SK-N-MC (cell line): ENCODE data around the gene KATNB1.
"Not testable (repeated sequence)": the region's sequence is repeated elsewhere in the genome, so short reads cannot be mapped to it uniquely, and the experiment has no call there.

Experiments
- DNase-seq: peaks from one replicate; pipeline ENCODE4 v3.0.0-alpha.2; 2011; ENCODE audit warnings: low read depth, low spot score
- H3K27ac ChIP-seq: fragments of 200-600 bp; sonication (generic); 2 replicates; pipeline ENCODE4 v1.5.1; 2016; ENCODE audit warnings: mixed run types
- H3K36me3 ChIP-seq: fragments of 200-600 bp; sonication (generic); 2 replicates; pipeline ENCODE4 v1.6.1; 2017; ENCODE audit warnings: antibody characterized with exemption, low read length, mixed read lengths; ENCODE audit not compliant: insufficient read depth
- H3K4me3 ChIP-seq: fragments of 200-600 bp; sonication (generic); 2 replicates; pipeline ENCODE4 v1.5.1; 2016
- H3K9ac ChIP-seq: fragments of 200-600 bp; sonication (generic); 2 replicates; pipeline ENCODE4 v1.8.0; 2017; ENCODE audit warnings: mixed run types, mixed read lengths; ENCODE audit not compliant: insufficient read length
- H3K9me3 ChIP-seq: fragments of 200-600 bp; sonication (generic); 2 replicates; pipeline ENCODE4 v1.6.1; 2017; ENCODE audit warnings: low read depth, mild to moderate bottlenecking, antibody characterized with exemption, low read length, moderate library complexity, mixed read lengths
- EZH2 ChIP-seq: fragments of 200-600 bp; sonication (generic); IDR thresholded peaks from one replicate; pipeline ENCODE4 v1.6.1; 2017; ENCODE audit warnings: antibody characterized with exemption
- FOXP2 ChIP-seq: optimal IDR thresholded peaks from 2 replicates; pipeline ENCODE3; 2011; ENCODE audit warnings: mild to moderate bottlenecking, moderate library complexity; ENCODE audit not compliant: insufficient read depth; ENCODE audit errors: extremely low read length, control extremely low read depth
- POLR2AphosphoS5 ChIP-seq: IDR thresholded peaks from 2 replicates; pipeline ENCODE4 v1.6.1; 2012; ENCODE audit warnings: mild to moderate bottlenecking, low read depth, low read length, borderline replicate concordance

KATNB1 gene

DNA sequence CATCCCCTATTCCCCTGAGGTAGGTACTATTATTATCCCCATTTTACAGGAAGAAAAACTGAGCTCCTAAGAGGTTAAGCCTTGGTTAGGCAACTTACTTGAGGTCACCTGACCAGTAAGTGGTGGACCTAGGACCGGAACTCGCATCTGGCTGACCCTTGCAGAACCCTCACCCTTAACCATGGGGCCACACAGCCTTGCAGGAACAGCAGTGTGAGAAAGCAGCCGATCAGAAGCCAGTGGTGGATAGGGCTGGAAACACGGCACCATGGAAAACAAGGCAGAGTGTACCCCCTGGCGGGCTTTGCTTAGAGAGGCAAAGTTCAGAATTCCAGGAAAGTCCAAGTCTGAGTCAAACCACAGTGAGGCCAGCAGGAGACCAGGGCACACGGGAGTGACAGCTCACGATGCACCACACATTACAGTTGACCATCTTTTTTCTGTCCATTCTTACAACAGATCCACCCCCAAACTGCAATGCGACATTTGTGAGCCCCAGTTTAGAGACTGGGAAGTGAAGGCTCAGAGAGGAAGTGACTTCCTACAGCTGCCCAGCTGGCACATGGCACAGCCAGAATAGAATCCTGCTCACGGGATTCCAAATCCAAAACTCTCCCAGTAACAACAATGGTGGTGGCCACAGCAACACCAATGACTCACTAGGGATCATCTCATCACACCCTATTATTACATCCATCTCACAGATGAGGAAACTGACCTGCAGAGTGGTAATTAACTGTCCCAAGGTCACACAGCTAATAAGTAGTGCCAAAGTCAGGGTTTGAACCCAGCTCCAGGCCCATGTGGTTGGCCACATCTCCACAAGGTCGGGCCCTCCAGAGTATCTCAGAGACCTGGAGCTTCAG, 46.4 kb downstream of the KATNB1 start:
- Histone ChIP-seq H3K9me3 (no peaks in the 10 kb centered on the region), H3K36me3 (no peaks in the 10 kb centered on the region; the same call in 1 of the 2 replicates), H3K9ac (no peak overlapping the region), H3K4me3 (no peak overlapping the region), H3K27ac (no peak overlapping the region)
- no peak for TF ChIP-seq FOXP2
- no peak for TF ChIP-seq EZH2
- TF ChIP-seq POLR2AphosphoS5, result no peak
- no peak for DNase-seq

DNA sequence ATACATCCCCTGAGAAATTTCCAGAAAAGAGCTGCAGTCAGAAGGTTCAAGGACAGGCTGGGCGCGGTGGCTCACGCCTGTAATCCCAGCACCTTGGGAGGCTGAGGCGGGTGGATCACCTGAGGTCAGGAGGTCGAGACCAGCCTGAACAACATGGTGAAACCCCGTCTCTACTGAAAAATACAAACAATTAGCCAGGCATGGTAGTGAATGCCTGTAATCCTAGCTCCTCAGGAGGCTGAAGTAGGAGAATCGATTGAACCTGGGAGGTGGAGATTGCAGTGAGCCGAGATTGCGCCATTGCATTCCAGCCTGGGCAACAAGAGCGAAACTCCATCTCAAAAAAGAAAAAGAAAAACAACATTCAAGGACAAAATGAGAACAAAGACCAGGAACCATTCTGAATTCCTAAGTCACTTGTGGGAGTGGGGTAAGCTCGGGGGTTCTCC, 47.1 kb downstream of the KATNB1 start:
- not testable (repeated sequence) for H3K9me3 ChIP-seq, H3K9ac ChIP-seq, DNase-seq, H3K36me3 ChIP-seq, H3K4me3 ChIP-seq
- H3K27ac ChIP-seq, result 0 out of 2 replicates have a peak overlapping the region, but pooled peaks have one; percentile 11

DNA sequence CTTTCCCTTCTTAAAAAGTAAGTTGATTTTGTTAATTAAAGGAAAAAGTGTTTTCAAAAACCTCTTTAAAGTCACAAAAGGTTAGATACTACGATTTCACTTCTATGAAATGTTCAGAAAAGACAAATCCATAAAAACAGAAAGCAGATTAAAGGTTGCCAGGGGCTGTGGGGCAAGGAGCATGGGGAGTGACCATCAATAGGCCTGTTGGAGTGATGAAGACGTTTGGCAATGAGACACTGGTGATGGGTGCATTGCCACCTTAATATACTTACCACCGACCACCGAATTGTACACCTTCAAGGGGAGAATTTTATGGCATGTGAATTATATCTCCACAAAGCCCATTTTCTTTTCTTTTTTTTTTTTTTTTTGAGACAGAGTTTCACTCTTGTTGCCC, 47.5 kb downstream of the KATNB1 start:
- no peak for DNase-seq
- H3K9me3 ChIP-seq, result no peaks in the 10 kb centered on the region
- TF ChIP-seq EZH2 (no peak), FOXP2 (no peak), POLR2AphosphoS5 (no peak)
- H3K4me3 ChIP-seq, result no peak overlapping the region
- H3K9ac ChIP-seq, result no peak overlapping the region
- H3K36me3 ChIP-seq, result no peaks in the 10 kb centered on the region; the same call in 1 of the 2 replicates
- H3K27ac ChIP-seq, result 0 out of 2 replicates have a peak overlapping the region, but pooled peaks have one; percentile 11

DNA sequence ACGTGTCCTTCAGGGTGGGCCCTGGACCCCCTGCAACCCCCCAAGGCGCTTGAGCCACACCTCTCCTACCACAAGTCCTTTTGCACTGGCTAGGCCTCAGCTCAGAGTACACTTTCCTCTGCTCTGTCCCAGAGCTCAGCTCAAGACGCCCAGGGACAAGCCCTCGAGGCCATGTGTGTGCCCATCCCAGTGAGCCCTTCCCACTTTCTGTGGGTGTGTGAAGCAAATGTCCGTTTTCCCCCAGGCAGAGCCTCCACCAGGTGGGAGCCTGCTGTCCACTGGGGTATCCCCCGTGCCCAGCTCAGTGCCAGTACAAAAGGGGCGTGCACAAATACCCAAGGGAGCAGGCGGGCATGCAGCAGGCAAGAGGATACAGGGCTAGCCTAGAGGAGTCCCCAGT, 48.3 kb downstream of the KATNB1 start:
- Histone ChIP-seq H3K27ac (no peak overlapping the region), H3K9ac (no peak overlapping the region), H3K4me3 (no peak overlapping the region), H3K9me3 (no peaks in the 10 kb centered on the region), H3K36me3 (no peaks in the 10 kb centered on the region; the same call in 1 of the 2 replicates)
- TF ChIP-seq FOXP2 (no peak), EZH2 (no peak), POLR2AphosphoS5 (no peak)
- DNase-seq, result no peak

DNA sequence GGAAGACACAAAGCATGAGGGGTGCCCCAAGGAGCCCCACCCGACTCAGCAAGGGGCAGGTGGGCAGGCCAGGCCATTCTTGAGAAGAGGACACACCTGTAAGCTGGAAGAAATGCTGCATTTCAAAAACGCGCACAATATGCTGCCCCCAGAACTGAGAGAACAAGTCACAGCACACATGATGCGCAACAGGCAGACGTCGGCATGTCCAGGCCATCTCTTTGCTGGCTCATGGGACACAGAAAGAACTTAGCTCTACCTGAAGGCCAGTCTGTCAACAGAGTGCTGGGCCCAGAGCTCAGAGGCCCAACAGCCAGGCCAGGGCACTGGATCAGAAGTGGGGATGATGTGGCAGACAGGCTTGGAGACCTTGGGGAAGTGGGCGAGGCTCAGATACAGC, 48.8 kb downstream of the KATNB1 start:
- Histone ChIP-seq H3K36me3 (no peaks in the 10 kb centered on the region; the same call in 1 of the 2 replicates), H3K4me3 (no peak overlapping the region), H3K9me3 (no peaks in the 10 kb centered on the region), H3K9ac (no peak overlapping the region), H3K27ac (no peak overlapping the region)
- DNase-seq, result no peak
- TF ChIP-seq POLR2AphosphoS5 (no peak), FOXP2 (no peak), EZH2 (no peak)

DNA sequence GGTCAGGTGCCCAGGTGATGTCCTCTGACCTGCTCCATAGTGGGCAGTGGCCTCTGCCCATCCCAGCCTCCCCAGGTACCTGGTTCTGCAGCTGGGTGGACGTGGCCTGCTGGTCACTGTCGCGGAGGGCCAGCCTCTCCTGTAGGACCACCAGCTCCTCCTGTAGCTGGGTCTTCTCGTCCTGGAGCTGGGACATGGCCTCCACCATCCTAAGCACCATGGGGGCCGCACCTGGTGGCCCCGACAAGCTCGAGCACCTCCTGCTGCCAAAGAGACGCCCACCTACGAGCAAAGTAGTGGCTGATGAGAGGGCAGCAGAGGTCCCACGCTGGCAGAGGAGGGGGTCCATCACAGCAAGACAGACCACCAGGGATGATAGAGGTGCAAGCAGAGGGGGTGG, 49.8 kb downstream of the KATNB1 start:
- TF ChIP-seq FOXP2 (no peak), POLR2AphosphoS5 (no peak), EZH2 (no peak)
- H3K4me3 ChIP-seq, result no peak overlapping the region
- H3K36me3 ChIP-seq, result peaks cover 1% of the 10 kb centered on the region; the same call in 1 of the 2 replicates
- H3K9ac ChIP-seq, result no peak overlapping the region
- no peak overlapping the region for H3K27ac ChIP-seq
- no peaks in the 10 kb centered on the region for H3K9me3 ChIP-seq
- no peak for DNase-seq

DNA sequence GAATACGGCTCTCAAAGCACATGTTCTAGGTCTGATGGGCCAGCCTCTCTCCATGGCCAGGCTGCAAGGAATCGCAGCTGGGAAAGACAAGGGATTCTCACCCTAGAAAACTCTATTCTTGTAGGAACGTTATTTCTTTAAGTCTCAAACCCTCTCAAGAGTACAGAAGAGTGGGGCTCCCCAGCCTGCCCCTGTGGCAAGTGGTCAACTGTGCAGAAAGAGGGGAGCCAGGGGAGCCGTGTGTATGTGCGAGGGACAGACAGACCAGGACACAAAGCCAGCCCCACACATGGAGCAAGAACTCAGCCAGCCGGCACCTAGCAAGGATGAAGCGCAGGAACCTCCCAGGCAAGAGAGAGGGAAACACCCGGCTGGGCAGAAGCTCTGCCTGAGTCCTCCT, 50.4 kb downstream of the KATNB1 start:
- no peak for TF ChIP-seq EZH2
- TF ChIP-seq POLR2AphosphoS5, result no peak
- TF ChIP-seq FOXP2, result no peak
- DNase-seq, result no peak
- H3K9me3 ChIP-seq, result no peaks in the 10 kb centered on the region
- no peak overlapping the region for H3K9ac ChIP-seq
- H3K4me3 ChIP-seq, result no peak overlapping the region
- H3K27ac ChIP-seq, result no peak overlapping the region
- H3K36me3 ChIP-seq, result peaks cover 6% of the 10 kb centered on the region; the same call in 1 of the 2 replicates

DNA sequence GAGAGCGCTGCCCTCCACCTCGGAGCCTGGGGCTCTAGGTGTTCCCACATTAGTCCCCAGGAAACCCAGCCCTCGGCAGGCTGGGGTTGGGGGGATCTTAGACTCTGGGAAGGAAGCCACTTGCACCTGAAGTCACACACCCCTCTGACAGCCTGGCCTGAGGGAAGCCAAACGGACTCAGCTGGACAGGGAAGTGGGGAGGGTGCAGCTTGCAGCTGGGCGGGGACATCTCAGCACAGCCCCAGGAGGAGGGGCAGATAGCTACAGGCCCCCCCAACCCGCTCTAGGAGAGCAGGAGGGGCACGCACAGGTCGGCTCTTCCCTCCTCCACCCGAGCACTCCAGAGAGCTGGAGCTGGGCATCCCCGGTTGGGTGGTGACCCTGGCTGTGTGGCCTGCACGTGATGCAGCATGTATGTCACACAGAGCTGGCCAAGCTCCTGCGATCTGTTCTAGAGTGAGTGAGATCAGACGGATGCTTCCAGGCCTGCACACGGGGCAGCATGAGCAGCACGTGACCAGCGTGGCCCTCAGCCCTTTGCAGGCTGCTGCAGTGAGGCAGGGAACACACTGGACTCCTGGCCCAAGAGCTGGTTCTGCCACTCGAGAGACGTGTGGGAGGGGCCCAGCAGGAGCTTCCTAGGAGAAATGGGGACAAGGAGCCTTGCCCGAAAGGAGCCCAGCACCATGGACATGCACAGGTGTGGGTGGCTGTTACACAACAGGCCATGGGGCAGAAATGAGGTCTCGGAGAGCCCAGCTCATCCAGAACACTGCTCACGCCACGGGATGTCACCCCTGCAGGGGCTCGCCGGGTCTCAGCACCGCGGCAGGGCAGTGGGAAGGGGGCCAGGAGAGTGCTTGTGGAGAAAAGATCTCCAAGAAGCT, 51.3 kb downstream of the KATNB1 start:
- Histone ChIP-seq H3K27ac (no peak overlapping the region), H3K9me3 (no peaks in the 10 kb centered on the region), H3K9ac (no peak overlapping the region), H3K4me3 (no peak overlapping the region), H3K36me3 (peaks cover 9% of the 10 kb centered on the region; the same call in 1 of the 2 replicates)
- TF ChIP-seq EZH2 (no peak), FOXP2 (no peak), POLR2AphosphoS5 (no peak)
- DNase-seq, result no peak
